ENCODE measurements around the gene ARID1A. TPM values are rescaled to one million over a fixed set of nuclear protein-coding genes. Genes with fewer than 3 reads are reported as not detected.
A peak's percentile ranks its signal among the peaks of the same experiment; 100 is the strongest.

The ARID1A gene
- total and polyA plus RNA-seq, 2 donors (not counting 3 experiments of a cell fraction or from before 2014, with no cell fraction given), result 36.9 to 77.2 TPM

- dilution Hi-C loops (cut with MboI; ENCODE audit: extremely low pct_ligation_motif_present, low sequenced_read_pairs), result no loop called here
Observed at GRCh38 chr1:26743426-26744059, 47.7 kb downstream of the ARID1A start.

GRCh38 chr1:26744075-26744959 lies 48.5 kb downstream of the ARID1A start:
- dilution Hi-C loops (cut with MboI; ENCODE audit: extremely low pct_ligation_motif_present, low sequenced_read_pairs) (no loop called here), intact Hi-C loops (cut with micrococcal nuclease) (loop anchor here (1.0 kb wide), 5 partner anchors 8 to 46 kb away; no protein-coding TSS in a partner anchor)
- Histone ChIP-seq H4K20me1 (replicated peaks; ENCODE audit: control insufficient read depth, extremely low read depth, insufficient read depth, low read length) (no peaks in the 10 kb centered on the region), H3K36me3 (ENCODE audit: control insufficient read depth in 2 of 2, extremely low read depth in 1 of 2, insufficient read depth in 2 of 2, low read length in 2 of 2) (peaks cover 0 to 7% of the 10 kb centered on the region in 2 experiments), H3K4me1 (ENCODE audit: control insufficient read depth, extremely low read depth, insufficient read depth, low read length) (peaks cover 27% of the 10 kb centered on the region), H3K27ac (ENCODE audit: insufficient read depth, low read depth, low read length) (peak overlapping the region; percentile 82), H2AFZ (ENCODE audit: low read depth, low read length) (no peak overlapping the region), H3K9me3 (replicated peaks; ENCODE audit: control insufficient read depth, insufficient read depth, low read length) (no peaks in the 10 kb centered on the region), H3K9ac (replicated peaks; ENCODE audit: extremely low read depth, insufficient read depth, low read length) (peak overlapping the region; percentile 57), H3K79me2 (ENCODE audit: control insufficient read depth, insufficient read depth, low read length) (peaks cover 62% of the 10 kb centered on the region), H3K9me1 (replicated peaks; ENCODE audit: control insufficient read depth, extremely low read depth, insufficient read depth, low read length) (no peaks in the 10 kb centered on the region), H3K4me3 (replicated peaks in 1 of 3; ENCODE audit: insufficient read depth in 1 of 3, low read depth in 1 of 3, low read length in 3 of 3) (peak overlapping the region in 1 of 3 experiments; percentile 35), H3K27me3 (ENCODE audit: control insufficient read depth in 2 of 2, insufficient read depth in 2 of 2, low read length in 2 of 2) (no peaks in the 10 kb centered on the region), H3K4me2 (ENCODE audit: insufficient read depth, low read length) (peak overlapping the region; percentile 72)
- ChIA-PET POLR2A (interaction anchor here (1.1 to 1.3 kb wide), 2 partner anchors 22 to 46 kb away, joined by 3 to 4 read pairs; no protein-coding TSS in a partner anchor), CTCF (interaction anchor here (0.6 to 4.0 kb wide), 11 partner anchors 8 to 274 kb away, joined by 3 to 23 read pairs (median 4); partner anchors contain the start of genes ARID1A and PIGV)
- TSS peak; percentile 90 for BruUV-seq (replicated peaks)
- FAIRE-seq, result peak; percentile 99
- TF ChIP-seq CTCF (IDR thresholded peaks at IDR 0.05; ENCODE audit: extremely low read depth in 1 of 2, insufficient read depth in 1 of 2, low read depth in 1 of 2, low read length in 2 of 2) (no peak), MYC (IDR thresholded peaks at IDR 0.05; ENCODE audit: low read depth, low read length) (peak; percentile 61), JUN (IDR thresholded peaks at IDR 0.05; ENCODE audit: borderline replicate concordance, insufficient read depth, insufficient read length, low read depth) (peak; percentile 86), FOS (IDR thresholded peaks at IDR 0.05; ENCODE audit: borderline replicate concordance, insufficient read depth, low read length) (peak; percentile 81), POLR2AphosphoS5 (IDR thresholded peaks at IDR 0.05; ENCODE audit: insufficient read depth, low read depth, low read length) (peak; percentile 95), MAX (IDR thresholded peaks at IDR 0.05; ENCODE audit: insufficient read depth, insufficient read length) (peak; percentile 22), GATA2 (IDR thresholded peaks at IDR 0.05; ENCODE audit: insufficient read depth, insufficient read length, low read depth, low read length) (peak; percentile 70), POLR2A (IDR thresholded peaks at IDR 0.05; ENCODE audit: low read depth, low read length) (peak; percentile 25), EZH2 (IDR thresholded peaks at IDR 0.05; ENCODE audit: borderline replicate concordance, low read depth, low read length, severe bottlenecking) (no peak)
- peak; percentile 98 for DNase-seq (ENCODE audit: low read depth, low spot score)

More at GRCh38 chr1:26743426-26744059, 47.7 kb downstream of the ARID1A start:
- H3K9me3 ChIP-seq (replicated peaks; ENCODE audit: control insufficient read depth, insufficient read depth, low read length), result no peaks in the 10 kb centered on the region
- no peaks in the 10 kb centered on the region for H3K9me1 ChIP-seq (replicated peaks; ENCODE audit: control insufficient read depth, extremely low read depth, insufficient read depth, low read length)
- no TSS peak for BruUV-seq (replicated peaks)
- peaks cover 27% of the 10 kb centered on the region for H3K4me1 ChIP-seq (ENCODE audit: control insufficient read depth, extremely low read depth, insufficient read depth, low read length)
- no peak for FAIRE-seq
- H3K4me3 ChIP-seq (replicated peaks in 1 of 3; ENCODE audit: insufficient read depth in 1 of 3, low read depth in 1 of 3, low read length in 3 of 3), result no peak overlapping the region
- no peaks in the 10 kb centered on the region for H3K27me3 ChIP-seq (ENCODE audit: control insufficient read depth in 2 of 2, insufficient read depth in 2 of 2, low read length in 2 of 2)
- H3K27ac ChIP-seq (ENCODE audit: insufficient read depth, low read depth, low read length), result peak overlapping the region; percentile 43
- H4K20me1 ChIP-seq (replicated peaks; ENCODE audit: control insufficient read depth, extremely low read depth, insufficient read depth, low read length), result no peaks in the 10 kb centered on the region
- POLR2A ChIA-PET, result no interaction called here
- peaks cover 61% of the 10 kb centered on the region for H3K79me2 ChIP-seq (ENCODE audit: control insufficient read depth, insufficient read depth, low read length)
- peaks cover 0 to 6% of the 10 kb centered on the region in 2 experiments for H3K36me3 ChIP-seq (ENCODE audit: control insufficient read depth in 2 of 2, extremely low read depth in 1 of 2, insufficient read depth in 2 of 2, low read length in 2 of 2)
- no peak for DNase-seq (ENCODE audit: low read depth, low spot score)
- intact Hi-C loops (cut with micrococcal nuclease), result loop anchor here (1.0 kb wide), 5 partner anchors 9 to 45 kb away; no protein-coding TSS in a partner anchor
- H3K9ac ChIP-seq (replicated peaks; ENCODE audit: extremely low read depth, insufficient read depth, low read length), result no peak overlapping the region
- H2AFZ ChIP-seq (ENCODE audit: low read depth, low read length), result no peak overlapping the region
- CTCF ChIA-PET, result interaction anchor here (0.8 to 4.0 kb wide), 6 partner anchors 19 to 205 kb away, joined by 4 to 23 read pairs (median 9); partner anchors contain the start of genes ARID1A and PIGV
- TF ChIP-seq POLR2AphosphoS5 (IDR thresholded peaks at IDR 0.05; ENCODE audit: insufficient read depth, low read depth, low read length) (no peak), EZH2 (IDR thresholded peaks at IDR 0.05; ENCODE audit: borderline replicate concordance, low read depth, low read length, severe bottlenecking) (no peak), JUN (IDR thresholded peaks at IDR 0.05; ENCODE audit: borderline replicate concordance, insufficient read depth, insufficient read length, low read depth) (no peak), MYC (IDR thresholded peaks at IDR 0.05; ENCODE audit: low read depth, low read length) (no peak), MAX (IDR thresholded peaks at IDR 0.05; ENCODE audit: insufficient read depth, insufficient read length) (no peak)
- no peak overlapping the region for H3K4me2 ChIP-seq (ENCODE audit: insufficient read depth, low read length)
